CD4-positive, alpha-beta T cell treated with Interleukin-10 for 1 hour (primary cell): ENCODE data around the gene CNN2.
A peak's percentile ranks its signal among the peaks of the same experiment; 100 is the strongest.

Source experiments
- DNase-seq: peaks from one replicate; pipeline ENCODE4 v3.0.0-alpha.2; 2020

The CNN2 gene

DNA sequence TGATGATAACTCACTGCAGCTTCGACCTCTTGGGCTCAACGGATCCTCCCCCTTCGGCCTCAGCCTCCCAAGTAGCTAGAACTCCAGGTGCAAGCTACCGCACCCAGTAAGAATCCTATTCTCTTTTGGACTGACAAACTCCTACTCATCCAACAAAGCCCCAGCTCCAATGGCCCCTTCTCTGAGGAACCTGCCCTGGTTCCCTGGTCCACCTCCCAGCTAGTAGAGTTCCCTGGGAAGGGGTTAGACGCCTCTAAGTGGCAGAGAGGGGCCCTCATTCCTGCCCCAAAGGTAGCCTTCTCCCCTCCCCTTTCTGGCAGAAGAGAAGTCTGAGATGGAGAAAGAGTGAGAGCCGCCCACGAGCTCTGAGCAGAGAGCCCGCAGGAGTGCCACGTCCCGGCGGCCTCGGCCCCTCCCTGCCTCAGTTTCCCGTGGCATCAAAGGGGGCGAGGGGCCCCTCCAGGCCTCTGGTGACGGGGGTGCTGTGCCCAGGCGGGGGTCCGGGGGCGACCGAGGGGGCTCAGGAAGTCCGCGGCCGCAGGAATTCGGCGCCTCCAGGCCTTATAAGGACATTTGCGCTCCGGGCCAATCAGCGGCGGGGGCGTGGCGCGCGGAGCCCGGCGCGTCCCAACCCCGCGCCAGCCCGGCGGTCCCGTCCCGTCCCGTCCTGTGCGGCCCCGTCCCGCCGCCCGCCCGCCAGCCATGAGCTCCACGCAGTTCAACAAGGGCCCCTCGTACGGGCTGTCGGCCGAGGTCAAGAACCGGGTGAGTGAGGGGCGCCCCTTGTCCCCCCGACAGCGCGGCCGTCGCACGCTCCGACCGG lies at the start of gene CNN2:
Gene CNN2 (plus strand): TSS at position 649 of the 823 bp plus-strand sequence. CDS start 54 bp downstream, at position 703.
- peak; percentile 67 for DNase-seq

DNA sequence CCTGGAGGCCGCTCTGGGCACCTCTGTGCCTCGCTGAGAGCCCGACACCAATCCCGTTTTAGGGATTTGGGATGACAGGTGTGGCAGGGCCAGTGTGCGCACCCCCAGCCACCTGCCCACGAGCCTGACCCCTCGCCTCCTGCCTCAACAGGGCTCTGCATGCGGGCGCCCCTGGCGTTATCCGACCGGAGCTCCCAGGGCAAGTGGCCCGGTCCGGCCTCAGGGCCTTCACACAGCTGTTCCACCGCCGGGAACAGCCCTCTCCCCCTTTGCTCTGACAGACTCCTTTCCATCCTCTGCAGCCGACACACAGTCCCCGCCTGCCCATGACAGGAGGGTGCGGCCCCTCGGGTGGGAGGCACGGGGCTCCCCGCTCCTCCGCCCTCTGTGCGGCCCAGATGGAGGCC lies 49.3 kb upstream of the CNN2 start:
- DNase-seq: no peak

DNA sequence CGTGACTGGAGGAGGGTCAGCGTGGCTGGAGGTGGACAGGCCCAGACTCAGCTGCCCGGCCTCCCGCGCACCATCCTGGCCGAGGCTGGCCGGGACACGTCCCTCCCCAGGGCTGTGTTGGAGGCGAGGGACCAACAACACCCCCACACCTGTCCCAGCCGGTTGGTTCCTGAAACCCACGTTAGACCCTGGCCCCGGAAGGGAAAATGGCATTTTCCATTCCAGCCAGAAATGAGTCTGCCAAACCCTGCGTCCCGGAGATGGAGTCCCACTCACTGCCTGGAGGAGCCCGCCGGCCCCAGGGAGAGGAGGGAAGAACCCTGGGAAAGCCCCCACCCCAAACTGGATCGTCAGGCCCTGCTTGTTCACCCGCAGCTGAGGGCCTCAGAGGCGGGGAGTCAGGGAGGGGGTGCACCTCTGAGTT lies 47.1 kb upstream of the CNN2 start:
- no peak for DNase-seq

- DNase-seq: no peak
These were observed 46.0 kb upstream of the CNN2 start for GRCh38 chr19:980133-980998.

DNA sequence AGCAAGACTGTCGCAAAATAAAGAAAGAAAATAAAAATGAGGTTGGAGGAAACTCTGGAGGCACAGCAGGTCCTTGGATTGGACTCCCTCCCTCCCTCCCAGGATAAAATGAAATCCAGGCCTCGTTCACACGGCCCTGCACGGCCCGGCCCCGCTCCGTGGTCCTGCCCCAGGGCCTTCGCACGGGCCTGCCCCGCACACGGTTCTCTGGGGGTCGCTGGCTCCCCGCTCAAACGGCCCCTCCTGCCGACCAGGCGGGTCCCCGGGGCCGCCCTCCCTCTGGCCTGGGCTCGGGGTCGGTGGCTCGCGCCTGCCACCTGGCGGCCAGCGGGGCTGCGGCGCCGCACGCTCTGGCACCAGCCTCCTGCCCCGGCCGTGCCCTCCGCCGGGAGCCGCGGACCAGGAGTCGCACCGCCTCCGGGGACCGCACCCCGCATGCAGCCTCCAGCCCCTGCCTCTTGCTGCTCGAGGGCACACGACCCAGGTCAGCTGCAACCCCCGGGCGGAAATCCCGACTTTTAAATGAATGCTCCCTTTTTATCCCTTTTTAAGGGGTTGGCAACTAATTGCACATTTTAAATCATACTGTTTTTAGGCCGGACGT lies 43.7 kb upstream of the CNN2 start:
- peak; percentile 78 for DNase-seq

GRCh38 chr19:984165-984967 lies 42.0 kb upstream of the CNN2 start, which contains the start of gene WDR18:
Gene WDR18 (plus strand): TSS chr19:984345. CDS start chr19:984354, 9 bp downstream.
- peak; percentile 91 for DNase-seq

- DNase-seq: no peak
These were observed 40.3 kb upstream of the CNN2 start for GRCh38 chr19:986083-986482.

GRCh38 chr19:988081-988480 lies 38.3 kb upstream of the CNN2 start:
- DNase-seq: no peak

GRCh38 chr19:988510-988909 lies 37.9 kb upstream of the CNN2 start:
- DNase-seq: no peak

GRCh38 chr19:989381-990081 lies 36.9 kb upstream of the CNN2 start:
- DNase-seq: no peak

GRCh38 chr19:990119-990571 lies 36.3 kb upstream of the CNN2 start:
- DNase-seq: no peak

DNA sequence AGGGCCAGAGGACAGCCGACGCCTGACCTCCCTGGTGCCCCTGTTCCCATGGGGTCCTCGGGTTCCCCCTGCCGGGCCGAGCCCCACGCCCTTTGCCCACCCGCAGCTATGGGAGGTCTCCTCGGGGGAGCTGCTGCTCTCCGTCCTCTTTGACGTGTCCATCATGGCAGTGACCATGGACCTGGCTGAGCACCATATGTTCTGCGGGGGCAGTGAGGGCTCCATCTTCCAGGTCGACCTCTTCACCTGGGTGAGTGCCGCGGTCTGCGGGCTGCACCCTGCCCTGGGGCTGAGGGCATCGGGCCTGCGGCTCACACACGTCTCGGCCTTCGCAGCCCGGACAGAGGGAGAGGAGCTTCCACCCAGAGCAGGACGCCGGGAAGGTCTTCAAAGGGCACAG lies 35.7 kb upstream of the CNN2 start:
- no peak for DNase-seq

GRCh38 chr19:991174-991931 lies 35.1 kb upstream of the CNN2 start:
- peak; percentile 55 for DNase-seq

DNA sequence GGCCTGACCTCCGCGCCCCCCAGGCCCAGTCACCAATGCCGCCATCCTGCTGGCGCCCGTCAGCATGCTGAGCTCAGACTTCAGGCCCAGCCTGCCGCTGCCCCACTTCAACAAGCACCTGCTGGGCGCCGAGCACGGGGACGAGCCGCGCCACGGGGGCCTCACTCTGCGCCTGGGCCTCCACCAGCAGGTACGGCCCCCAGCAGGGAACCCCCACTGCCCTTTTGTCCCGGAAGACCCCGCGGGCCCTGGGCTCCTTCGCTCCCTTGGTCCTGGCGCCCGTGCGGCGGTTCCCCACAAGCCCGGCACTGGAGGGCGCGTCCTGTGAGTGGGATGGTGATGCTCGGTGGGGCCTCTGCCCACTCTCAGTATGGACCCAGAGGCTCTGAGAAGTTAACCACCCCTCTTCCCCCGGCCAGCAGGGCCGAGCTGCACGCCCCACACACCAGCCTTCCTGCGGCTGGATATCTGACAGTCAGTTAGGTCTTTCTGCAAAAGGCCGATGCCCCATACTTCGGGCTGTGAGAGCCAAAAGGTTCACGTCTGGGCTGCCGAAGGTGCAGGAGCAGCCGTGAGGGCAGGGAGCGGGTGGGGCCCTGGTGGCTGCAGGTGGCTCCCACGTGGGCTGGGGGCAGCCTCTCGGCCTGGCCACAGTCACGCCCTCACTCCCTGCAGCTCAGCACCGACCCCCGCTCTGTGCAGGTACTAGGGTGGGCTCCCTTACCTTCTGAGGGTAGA lies 34.3 kb upstream of the CNN2 start:
- no peak for DNase-seq

- DNase-seq: no peak
These were observed 33.7 kb upstream of the CNN2 start for GRCh38 chr19:992670-993055.

DNA sequence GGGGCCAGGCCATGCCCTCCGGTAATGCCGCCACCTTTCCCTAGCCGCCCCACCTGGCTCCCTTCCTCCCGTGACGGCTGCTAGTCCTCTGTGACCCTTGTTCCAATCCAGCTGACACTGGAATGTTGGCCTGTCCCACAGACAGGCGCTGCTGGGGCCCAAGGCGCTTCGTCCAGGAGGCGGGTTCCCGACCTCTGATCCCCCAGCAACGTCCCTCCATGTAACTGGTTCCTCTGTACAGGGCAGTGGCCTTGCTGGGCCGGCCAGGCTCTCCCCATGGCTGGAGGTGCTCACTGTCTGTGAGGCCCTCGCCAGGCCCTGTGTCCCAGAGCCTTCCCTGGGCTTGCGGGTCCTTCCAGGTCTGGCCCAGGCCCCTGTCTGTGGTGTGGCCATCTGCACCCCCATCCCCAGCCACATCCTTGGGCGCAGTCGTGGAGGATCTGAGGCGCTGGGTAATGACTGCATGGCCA lies 33.0 kb upstream of the CNN2 start:
- DNase-seq: no peak

- DNase-seq: no peak
These were observed 32.5 kb upstream of the CNN2 start for GRCh38 chr19:993831-994393.

GRCh38 chr19:994516-994915 lies 31.9 kb upstream of the CNN2 start:
- DNase-seq: no peak

- no peak for DNase-seq
These were observed 31.2 kb upstream of the CNN2 start for GRCh38 chr19:995051-995827.
